Mesodermal cell (in vitro differentiated cells): ENCODE data around the gene GFRA4.

Experiments
- H3K27ac ChIP-seq: 2 replicates; pipeline ENCODE4 v1.7.0; 2013; ENCODE audit warnings: mild to moderate bottlenecking, low read depth, low read length, moderate library complexity; ENCODE audit not compliant: severe bottlenecking
- H3K36me3 ChIP-seq: 2 replicates; pipeline ENCODE4 v1.7.1; 2013; ENCODE audit warnings: mild to moderate bottlenecking, low read length, moderate library complexity; ENCODE audit not compliant: control insufficient read depth, insufficient read depth
- H3K4me1 ChIP-seq: one replicate; pipeline ENCODE4 v1.7.1; 2013; ENCODE audit warnings: mild to moderate bottlenecking, low read length; ENCODE audit not compliant: insufficient read depth, control insufficient read depth, poor library complexity, severe bottlenecking
- H3K4me3 ChIP-seq: 2 replicates; pipeline ENCODE4 v1.7.0; 2013; ENCODE audit warnings: low read length, control low read depth, mild to moderate bottlenecking; ENCODE audit not compliant: insufficient read depth, poor library complexity, severe bottlenecking; ENCODE audit errors: extremely low read depth
- H3K9me3 ChIP-seq: 2 replicates; pipeline ENCODE4 v1.7.1; 2013; ENCODE audit warnings: mild to moderate bottlenecking, low read length, moderate library complexity; ENCODE audit not compliant: control insufficient read depth
- WGBS, 2 experiments: methylation state at CpG; one replicate each; pipeline ENCODE4 v1.1.5; 2013; ENCODE audit warnings: missing lambda C conversion rate in 2 of 2; ENCODE audit not compliant: insufficient coverage in 2 of 2; 5-methylcytosine and 5-hydroxymethylcytosine counted together

The GFRA4 gene

DNA sequence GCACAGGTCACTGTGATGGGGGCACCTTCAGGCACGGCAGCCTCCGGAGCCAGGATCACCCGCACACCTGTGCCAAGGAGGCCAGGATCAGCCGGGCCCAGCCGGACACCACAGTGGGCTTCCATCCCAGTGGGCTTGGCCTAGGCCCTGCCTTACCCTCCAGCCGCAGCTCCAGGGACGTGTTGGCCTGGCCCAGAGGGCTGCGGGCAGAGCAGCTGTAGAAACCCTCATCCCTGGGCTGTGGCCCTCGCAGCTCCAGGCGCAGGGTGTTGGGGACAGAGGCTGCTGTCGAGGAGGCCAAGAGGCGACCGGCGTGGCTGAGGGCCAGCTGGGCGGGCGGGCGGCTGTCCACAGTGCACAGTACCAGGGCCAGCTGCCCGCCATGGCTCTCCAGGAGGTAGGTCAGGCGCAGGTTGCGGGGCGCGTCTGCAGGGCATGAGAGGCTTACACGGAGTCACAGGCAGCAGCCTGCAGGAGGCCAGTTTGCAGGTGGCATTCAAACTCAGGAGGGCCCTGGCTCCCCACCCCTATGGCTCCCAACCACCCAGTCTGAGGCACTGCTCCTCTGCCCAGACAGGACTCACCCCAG, 29.6 kb upstream of the GFRA4 start:
- Histone ChIP-seq H3K4me1 (peaks cover 2% of the 10 kb centered on the region), H3K4me3 (no peak overlapping the region), H3K27ac (no peak overlapping the region), H3K36me3 (no peaks in the 10 kb centered on the region), H3K9me3 (no peaks in the 10 kb centered on the region)
- 92 to 95% methylated on average over 20 to 23 of the region's 23 CpGs for WGBS, 2 experiments

DNA sequence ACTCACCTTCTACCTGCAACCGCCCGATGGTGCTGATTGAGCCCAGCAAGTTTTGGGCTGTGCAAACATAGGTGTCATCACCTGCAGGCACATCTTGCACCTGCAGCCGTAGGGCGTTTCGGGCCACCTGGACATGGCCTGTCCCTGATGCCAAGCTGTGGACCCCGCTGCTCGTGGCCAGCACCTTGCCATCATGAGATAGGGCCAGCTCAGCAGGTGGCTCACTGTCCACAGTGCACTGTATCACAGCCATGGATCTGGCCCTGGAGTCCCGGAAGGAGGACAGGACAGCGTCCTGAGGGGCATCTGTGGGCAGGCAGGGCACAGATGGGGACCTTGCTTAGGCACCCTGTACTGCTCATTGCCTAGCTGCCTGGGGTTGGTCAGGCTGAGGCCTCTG, 28.7 kb upstream of the GFRA4 start:
- peaks cover 4% of the 10 kb centered on the region for H3K4me1 ChIP-seq
- H3K9me3 ChIP-seq = no peaks in the 10 kb centered on the region
- H3K4me3 ChIP-seq = no peak overlapping the region
- no peaks in the 10 kb centered on the region for H3K36me3 ChIP-seq
- no peak overlapping the region for H3K27ac ChIP-seq
- WGBS, 2 experiments = 93 to 95% methylated on average over 7 to 9 of the region's 9 CpGs

DNA sequence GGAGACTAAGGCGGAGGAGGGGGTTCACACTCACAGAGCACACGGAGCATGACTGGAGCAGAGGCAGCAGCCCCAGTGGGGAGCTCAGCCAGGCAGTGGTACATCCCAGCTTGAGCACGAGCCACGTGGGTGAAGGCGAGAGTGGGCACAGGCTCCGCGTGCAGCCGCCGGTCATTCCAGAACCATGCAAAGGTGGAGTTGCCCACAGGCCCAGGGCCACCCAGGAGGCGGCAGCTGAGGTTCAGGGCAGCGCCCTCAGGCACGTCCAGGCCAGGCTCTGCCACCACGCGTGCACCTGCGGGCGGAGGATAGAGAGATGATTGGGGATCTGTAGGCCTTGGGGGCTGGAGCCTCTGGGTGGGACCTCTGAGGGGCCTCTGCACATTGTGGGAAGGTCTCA, 28.1 kb upstream of the GFRA4 start:
- WGBS, 2 experiments = 92 to 94% methylated on average over 9 to 16 of the region's 16 CpGs
- peaks cover 7% of the 10 kb centered on the region for H3K4me1 ChIP-seq
- H3K36me3 ChIP-seq = no peaks in the 10 kb centered on the region
- no peaks in the 10 kb centered on the region for H3K9me3 ChIP-seq
- H3K4me3 ChIP-seq = no peak overlapping the region
- H3K27ac ChIP-seq = no peak overlapping the region

DNA sequence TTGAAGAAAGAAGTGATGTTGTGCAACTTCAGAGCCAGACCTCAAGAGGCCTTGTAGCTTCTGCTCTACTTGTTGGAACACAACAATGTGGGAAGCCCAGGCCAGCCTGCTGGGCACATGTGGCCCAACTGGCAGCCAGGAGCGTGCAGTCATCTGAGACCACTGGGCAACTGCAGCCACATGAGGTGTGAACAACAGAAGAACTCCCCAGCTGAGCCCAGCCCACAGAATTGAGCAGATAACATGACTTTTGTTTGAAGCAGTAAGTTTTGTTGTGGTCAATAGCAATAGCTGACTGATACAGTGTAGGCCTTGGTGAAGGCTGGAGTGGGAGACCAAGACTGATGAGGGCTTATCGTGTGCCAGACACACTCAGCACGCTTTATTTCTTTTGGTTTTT, 27.2 kb upstream of the GFRA4 start:
- Histone ChIP-seq H3K4me1 (peaks cover 7% of the 10 kb centered on the region), H3K36me3 (no peaks in the 10 kb centered on the region), H3K9me3 (no peaks in the 10 kb centered on the region), H3K4me3 (no peak overlapping the region), H3K27ac (no peak overlapping the region)
- WGBS, 2 experiments = 98 to 100% methylated on average over 1 to 3 of the region's 3 CpGs

DNA sequence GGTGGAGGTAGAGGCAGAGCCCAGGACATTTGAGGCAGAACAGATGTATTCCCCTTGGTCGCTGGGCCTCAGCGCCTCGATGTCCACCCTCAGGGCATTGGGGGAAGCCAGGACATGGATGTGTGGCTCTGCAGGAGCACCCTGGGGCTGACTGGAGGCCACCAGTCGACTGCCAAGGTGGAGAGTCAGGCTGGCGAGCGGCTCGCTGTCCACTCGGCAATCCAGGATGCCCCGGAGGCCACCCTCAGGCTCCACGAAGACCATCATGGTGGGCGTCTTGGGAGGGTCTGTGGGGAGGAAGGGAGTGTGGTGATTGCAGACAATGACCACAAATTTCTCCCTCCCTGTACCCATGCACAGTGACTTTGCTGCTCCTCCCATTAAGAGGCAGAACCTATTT, 26.8 kb upstream of the GFRA4 start:
- 82 to 94% methylated on average over 4 of the region's 11 CpGs for WGBS, 2 experiments
- Histone ChIP-seq H3K4me3 (no peak overlapping the region), H3K36me3 (no peaks in the 10 kb centered on the region), H3K27ac (no peak overlapping the region), H3K4me1 (peaks cover 7% of the 10 kb centered on the region), H3K9me3 (no peaks in the 10 kb centered on the region)

DNA sequence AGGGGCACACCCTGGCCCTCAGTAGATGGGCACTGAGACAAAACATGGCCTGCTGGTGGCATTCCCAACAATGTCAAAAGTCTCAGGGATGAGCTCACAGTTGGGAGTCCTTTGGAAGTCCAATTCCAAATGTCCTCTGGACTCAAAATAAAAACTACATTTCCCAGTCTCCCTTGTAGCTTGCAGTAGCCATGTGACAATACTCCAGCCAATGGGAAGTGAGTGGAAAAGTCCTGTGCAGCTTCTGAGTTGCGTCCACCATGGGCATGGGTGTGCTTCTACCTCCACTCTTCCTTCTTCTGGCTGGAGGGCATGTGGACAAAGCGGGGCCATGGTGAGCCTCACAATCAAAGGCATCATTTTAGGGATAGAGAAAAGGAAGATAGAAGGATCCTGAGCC, 24.5 kb upstream of the GFRA4 start:
- Histone ChIP-seq H3K4me3 (no peak overlapping the region), H3K9me3 (no peaks in the 10 kb centered on the region), H3K36me3 (no peaks in the 10 kb centered on the region), H3K4me1 (peaks cover 7% of the 10 kb centered on the region), H3K27ac (no peak overlapping the region)
- WGBS, 2 experiments = 80% methylated on average over 1 of the region's 2 CpGs; no CpG with 5 or more reads in 1 of the 2 experiments

DNA sequence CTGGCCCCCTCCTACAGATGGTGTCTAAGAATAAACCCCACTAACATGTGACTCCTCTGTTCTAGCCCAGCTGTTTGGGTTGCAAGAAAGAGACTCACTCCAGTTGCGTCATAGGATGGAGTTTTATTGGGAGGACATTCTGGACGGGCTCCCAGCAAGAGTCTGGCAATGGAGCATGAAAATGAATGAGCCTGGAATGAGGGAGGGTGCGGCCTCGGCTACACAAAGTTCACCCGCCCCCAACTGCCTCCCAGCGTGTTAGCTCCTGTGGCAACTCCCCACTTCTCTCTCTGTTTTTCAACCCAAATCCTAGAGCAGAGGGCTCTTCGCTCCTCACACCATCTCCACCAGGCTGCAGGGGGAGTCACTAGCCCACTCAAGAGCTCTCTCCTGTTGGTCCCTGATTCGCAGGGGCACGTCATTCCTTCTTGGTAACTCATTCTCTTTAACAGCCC, 23.7 kb upstream of the GFRA4 start:
- H3K9me3 ChIP-seq = no peaks in the 10 kb centered on the region
- peaks cover 7% of the 10 kb centered on the region for H3K4me1 ChIP-seq
- H3K36me3 ChIP-seq = no peaks in the 10 kb centered on the region
- H3K4me3 ChIP-seq = no peak overlapping the region
- 78 to 82% methylated on average over 8 to 9 of the region's 9 CpGs for WGBS, 2 experiments
- peak overlapping the region; percentile 16 for H3K27ac ChIP-seq

DNA sequence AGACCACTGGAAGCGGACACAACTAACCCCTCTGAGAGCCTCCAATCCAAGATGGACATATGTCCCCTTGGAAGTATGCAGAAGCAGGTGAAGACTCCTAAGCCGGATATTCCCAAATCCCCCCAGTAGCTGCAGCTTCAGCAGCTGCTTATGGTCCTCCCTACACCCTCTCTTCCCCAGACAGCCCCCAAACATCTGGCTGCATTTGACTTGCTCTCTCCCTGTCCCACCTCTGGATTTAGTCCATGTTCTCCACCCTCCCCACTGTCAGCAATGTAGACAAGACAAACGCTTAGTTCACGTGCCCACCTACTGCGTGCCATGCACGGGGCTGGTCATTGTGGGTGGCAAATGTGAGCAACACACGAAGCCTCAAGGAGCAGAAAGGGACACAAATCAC, 23.2 kb upstream of the GFRA4 start:
- Histone ChIP-seq H3K4me3 (no peak overlapping the region), H3K36me3 (no peaks in the 10 kb centered on the region), H3K27ac (no peak overlapping the region), H3K4me1 (peaks cover 7% of the 10 kb centered on the region), H3K9me3 (no peaks in the 10 kb centered on the region)
- WGBS, 2 experiments = 89 to 94% methylated on average over 7 of the region's 7 CpGs

DNA sequence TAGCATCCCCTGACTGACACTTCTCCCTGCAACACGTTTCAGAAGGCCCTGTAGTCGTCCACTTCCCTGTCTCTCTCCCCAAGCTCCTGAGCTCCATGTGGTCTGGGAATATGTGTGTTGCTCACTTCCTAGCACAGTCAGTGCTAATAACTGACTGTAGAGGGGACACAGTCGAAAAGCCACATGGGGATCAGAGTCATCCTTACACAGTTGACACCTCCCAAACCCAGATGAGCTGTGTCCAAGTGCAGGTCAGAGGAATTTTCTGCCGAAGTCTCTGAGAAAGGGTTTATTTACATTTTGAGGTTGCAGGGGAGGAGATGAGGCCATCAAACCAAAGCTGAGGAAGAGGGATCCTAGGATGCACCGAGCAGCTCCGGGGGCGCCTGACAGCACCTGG, 22.1 kb upstream of the GFRA4 start:
- H3K4me3 ChIP-seq = no peak overlapping the region
- no peak overlapping the region for H3K27ac ChIP-seq
- no peaks in the 10 kb centered on the region for H3K9me3 ChIP-seq
- 78 to 80% methylated on average over 4 to 5 of the region's 7 CpGs for WGBS, 2 experiments
- peaks cover 14% of the 10 kb centered on the region for H3K4me1 ChIP-seq
- H3K36me3 ChIP-seq = no peaks in the 10 kb centered on the region

DNA sequence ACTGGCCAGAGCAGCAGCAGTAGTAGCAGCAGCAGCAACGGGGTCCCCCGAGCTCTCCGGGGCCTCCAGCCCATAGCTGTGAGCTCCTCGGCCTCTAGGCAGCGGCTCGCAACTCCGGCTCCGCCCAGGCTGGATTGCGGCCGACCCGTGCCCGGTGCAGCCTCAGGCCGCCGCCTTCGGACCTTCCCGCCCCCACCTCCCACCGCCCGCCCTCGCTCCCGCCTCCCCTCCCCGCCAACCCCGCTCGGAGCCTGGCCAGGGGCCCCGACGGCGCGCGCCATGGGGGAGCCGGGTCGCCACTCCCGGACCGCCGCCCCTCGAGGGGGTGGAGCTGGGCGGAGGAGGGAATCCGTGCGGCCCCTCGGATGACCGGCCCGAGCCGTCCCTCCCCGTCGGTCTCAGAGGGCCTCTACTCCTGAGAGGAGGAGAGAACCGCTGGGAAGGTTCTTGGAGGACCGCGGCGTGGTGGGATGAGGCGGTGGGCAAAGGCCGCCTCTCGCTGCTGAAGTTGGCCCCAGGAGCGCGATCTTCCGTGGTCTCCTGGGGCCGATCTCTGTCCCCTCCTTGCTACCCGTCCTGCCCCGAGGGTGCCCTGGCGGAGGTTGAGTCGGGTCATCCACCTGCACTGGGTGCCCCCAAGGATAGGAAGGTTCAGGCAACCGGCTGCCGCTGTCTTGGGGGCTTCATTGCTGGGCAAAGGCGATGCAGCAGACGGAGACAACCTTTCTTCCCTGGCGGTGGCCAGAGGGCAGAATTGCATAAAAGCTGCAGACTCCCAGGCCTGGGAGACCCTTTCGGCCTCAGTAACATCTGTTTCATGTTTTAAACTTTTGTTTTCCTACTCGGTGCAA, 19.0 kb upstream of the GFRA4 start, which contains the start of gene ADAM33:
ADAM33 (minus strand) TSS at position 80 of the 851 bp plus-strand sequence; CDS start at position 74, 6 bp downstream.
- Histone ChIP-seq H3K9me3 (no peaks in the 10 kb centered on the region), H3K27ac (peak within 1 kb of the TSS; percentile 77), H3K4me1 (peaks cover 34% of the 10 kb centered on the region), H3K4me3 (peak within 1 kb of the TSS; percentile 63), H3K36me3 (no peaks in the 10 kb centered on the region)
- WGBS, 2 experiments = 19 to 22% methylated on average over 32 to 38 of the region's 65 CpGs
